Prostate gland (tissue), 2 donors: ENCODE results near the gene METTL17.

ENCODE experiments used
- CTCF ChIP-seq, 4 experiments: fragments of 200-600 bp in 2 of 4; fragments of 450-650 bp in 2 of 4; sonication (generic) in 2 of 4; IDR thresholded peaks; 1 replicate in 3 of 4; 2 replicates in 1 of 4; pipeline ENCODE4 v1.5.1; 2016 to 2019; ENCODE audit warnings: antibody characterized with exemption in 4 of 4, mild to moderate bottlenecking in 2 of 4, moderate library complexity in 2 of 4
- POLR2A ChIP-seq: fragments of 450-650 bp; IDR thresholded peaks from one replicate; pipeline ENCODE4 v1.6.1; 2016; ENCODE audit warnings: antibody characterized with exemption, mild to moderate bottlenecking
- POLR2AphosphoS5 ChIP-seq: sonication (generic); formaldehyde crosslinking; IDR thresholded peaks from one replicate; pipeline ENCODE4 v1.6.1; 2017; ENCODE audit warnings: antibody characterized with exemption

- TF ChIP-seq CTCF (IDR thresholded peaks at IDR 0.05) (no peak), POLR2A (no peak), POLR2AphosphoS5 (no peak)
Observed at GRCh38 chr14:20976291-20976690, 13.5 kb upstream of the METTL17 start.
